GM18858 (cell line): ENCODE results near the gene IGSF11.

ENCODE experiments used
- ATAC-seq: cut with Tn5 transposase; IDR thresholded peaks from one replicate; pipeline ENCODE4 v1.9.1; 2021; ENCODE audit not compliant: unreplicated experiment

The IGSF11 gene

GRCh38 chr3:118886708-118887107, 147.9 kb downstream of the IGSF11 start:
- no peak for ATAC-seq

GRCh38 chr3:118884748-118885206, 149.9 kb downstream of the IGSF11 start:
- ATAC-seq, result peak; percentile 67

DNA sequence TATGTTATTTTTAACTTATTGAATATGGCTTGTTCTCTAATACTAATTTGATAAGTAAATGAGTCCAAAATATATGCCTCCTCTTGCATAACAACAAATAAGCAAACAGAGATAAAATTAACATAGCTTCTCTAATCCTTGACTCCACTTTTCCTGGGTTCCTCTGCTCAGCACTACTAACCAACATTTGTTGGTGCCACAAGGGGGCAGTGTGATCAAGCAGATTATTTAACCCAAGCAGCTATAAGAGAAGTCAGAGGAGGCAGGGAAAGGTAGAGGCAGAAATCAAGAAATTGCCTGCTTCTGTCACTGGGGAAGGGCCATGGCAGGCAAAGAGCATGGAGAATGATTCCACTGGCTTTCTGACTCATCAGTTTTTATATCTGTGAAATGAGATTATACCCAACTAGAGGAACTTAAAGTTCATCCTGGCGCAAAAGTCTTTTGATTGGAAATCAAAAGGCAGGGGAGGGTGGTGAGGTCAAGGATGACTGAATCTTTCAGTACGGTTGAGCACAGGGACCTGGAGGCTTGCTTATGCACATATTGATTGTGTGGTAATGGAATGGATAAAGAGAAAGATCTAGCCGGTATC, 152.2 kb downstream of the IGSF11 start:
- peak; percentile 58 for ATAC-seq

GRCh38 chr3:118868051-118868450, 166.6 kb downstream of the IGSF11 start:
- no peak for ATAC-seq

GRCh38 chr3:118863731-118864322, 170.8 kb downstream of the IGSF11 start:
- ATAC-seq, result no peak

- ATAC-seq, result no peak
Measured at GRCh38 chr3:118859950-118860349, 174.7 kb downstream of the IGSF11 start.

DNA sequence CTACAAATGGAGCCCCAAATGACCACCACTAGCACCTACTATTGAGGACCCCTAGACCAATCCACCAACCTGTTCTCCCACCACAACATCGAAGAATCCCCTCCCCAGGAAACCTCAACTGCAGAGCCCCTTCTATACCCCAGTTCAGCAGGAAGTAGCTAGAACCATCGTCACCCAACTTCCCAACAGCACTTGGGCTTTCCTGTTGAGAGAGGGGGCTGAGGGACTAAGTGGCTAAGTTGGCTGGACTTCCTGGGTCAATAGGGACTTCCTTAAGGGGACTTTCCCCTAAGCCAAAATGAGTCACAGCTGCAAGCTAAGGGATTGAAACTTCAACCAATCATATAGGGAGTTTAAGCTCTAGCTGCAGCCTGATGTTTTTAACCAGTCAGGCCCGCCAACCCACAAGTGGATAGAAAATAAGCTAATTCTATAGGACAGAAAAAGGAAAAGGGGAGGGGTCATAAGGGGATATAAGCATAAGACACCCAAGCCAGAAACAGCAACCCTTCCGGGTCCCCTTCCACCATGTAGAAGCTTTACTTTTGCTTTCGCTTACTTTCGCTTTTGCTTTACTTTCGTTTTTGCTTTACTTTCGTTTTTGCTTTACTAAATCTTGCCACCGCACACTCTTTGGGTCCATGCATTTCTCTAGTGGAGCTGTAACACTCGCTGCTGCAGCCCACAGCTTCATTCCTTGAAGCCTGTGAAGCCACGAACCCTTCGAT, 183.0 kb downstream of the IGSF11 start:
- ATAC-seq, result peak; percentile 87

DNA sequence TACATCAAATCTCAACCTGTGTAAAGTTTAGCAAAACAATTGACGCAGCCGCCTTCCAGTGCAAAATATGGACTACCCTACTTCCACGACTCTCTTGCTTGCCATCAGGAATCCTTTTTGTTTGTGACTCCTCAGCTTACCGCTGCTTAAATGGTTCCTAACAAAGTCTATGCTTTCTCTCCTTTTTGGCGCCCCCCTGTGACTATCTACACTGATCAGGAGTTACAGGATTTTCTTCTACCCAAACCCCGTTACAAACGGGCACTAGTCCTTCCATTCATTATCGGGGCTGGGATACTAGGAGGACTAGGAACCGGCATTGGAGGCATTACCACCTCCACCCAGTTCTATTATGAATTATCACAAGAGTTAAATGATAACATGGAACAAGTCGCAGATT, 184.0 kb downstream of the IGSF11 start:
- no peak for ATAC-seq
